Spleen (tissue), 7 donors: Measurements from ENCODE around the gene PON3.

Experiments used
- POLR2A ChIP-seq, 3 donors: fragments of 450-650 bp; IDR thresholded peaks; one replicate each; pipeline ENCODE4 v1.5.1; 2017; ENCODE audit warnings: antibody characterized with exemption in 3 of 3, mild to moderate bottlenecking in 1 of 3
- TF ChIP-seq, protein P1 (sequence below), 11 experiments: fragments of 200-600 bp in 7 of 11; fragments of 450-650 bp in 4 of 11; sonication (generic) in 4 of 11; IDR thresholded peaks in 8 of 11; conservative IDR thresholded peaks in 3 of 11; 1 replicate in 7 of 11; 2 replicates in 4 of 11; pipeline versions ENCODE4 v1.4.0 to v1.8.0; 2016 to 2021; ENCODE audit warnings: antibody characterized with exemption in 11 of 11, inconsistent platforms in 4 of 11, mild to moderate bottlenecking in 1 of 11
- donor health status: DM: no; HTN: no; CAD: no; lungs with moderate emphysema.
- donor health status: DM: no; HTN: no; CAD: no.
- donor health status: DM: no; HTN: no; CAD: no.

GRCh38 chr7:95338832-95339231 lies 57.3 kb downstream of the PON3 start:
- TF ChIP-seq, protein P1, sequence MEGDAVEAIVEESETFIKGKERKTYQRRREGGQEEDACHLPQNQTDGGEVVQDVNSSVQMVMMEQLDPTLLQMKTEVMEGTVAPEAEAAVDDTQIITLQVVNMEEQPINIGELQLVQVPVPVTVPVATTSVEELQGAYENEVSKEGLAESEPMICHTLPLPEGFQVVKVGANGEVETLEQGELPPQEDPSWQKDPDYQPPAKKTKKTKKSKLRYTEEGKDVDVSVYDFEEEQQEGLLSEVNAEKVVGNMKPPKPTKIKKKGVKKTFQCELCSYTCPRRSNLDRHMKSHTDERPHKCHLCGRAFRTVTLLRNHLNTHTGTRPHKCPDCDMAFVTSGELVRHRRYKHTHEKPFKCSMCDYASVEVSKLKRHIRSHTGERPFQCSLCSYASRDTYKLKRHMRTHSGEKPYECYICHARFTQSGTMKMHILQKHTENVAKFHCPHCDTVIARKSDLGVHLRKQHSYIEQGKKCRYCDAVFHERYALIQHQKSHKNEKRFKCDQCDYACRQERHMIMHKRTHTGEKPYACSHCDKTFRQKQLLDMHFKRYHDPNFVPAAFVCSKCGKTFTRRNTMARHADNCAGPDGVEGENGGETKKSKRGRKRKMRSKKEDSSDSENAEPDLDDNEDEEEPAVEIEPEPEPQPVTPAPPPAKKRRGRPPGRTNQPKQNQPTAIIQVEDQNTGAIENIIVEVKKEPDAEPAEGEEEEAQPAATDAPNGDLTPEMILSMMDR (IDR thresholded peaks at IDR 0.05 in 8 of 11, conservative IDR thresholded peaks at IDR 0.05 in 3 of 11): no peak
- TF ChIP-seq POLR2A (IDR thresholded peaks at IDR 0.05): no peak
